ENCODE measurements around the gene BORCS5.

Gene BORCS5

DNA sequence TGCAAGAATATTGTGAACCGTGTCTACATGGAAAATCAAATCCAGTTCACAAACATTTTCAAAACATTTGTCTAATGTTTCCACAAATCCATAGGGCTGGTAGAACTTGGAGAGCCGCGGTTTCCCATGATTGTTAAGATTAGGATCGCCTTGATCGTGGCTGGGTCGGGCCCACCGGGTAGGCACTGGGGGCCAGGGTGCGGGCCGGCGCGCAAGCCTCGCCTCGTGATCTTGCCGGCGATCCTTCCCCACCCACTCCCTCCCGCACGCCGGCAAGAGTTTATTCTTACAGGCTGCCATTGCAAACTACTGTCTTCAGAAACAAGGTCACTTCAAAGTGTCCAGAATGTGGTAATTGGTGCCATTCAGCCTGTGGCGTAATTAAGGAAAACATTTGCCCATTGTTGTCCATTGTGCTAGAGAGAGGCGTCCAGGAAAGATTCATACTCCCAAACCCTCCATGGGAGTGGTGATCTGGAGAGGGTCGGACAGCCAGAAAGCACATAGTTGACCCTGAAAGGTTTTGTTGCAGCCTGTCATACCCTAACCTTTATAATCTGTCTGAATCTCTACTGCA is 95.5 kb downstream of the BORCS5 start:
- H3K27ac ChIP-seq (ENCODE audit: low read length), result no peak overlapping the region
- no peaks in the 10 kb centered on the region for H3K27me3 ChIP-seq (replicated peaks; ENCODE audit: insufficient read depth, low read length)
- no peaks in the 10 kb centered on the region for H3K9me3 ChIP-seq (replicated peaks; ENCODE audit: insufficient read depth, low read length)
- H3K4me2 ChIP-seq (ENCODE audit: low read depth, low read length), result no peak overlapping the region
- H3K4me1 ChIP-seq (ENCODE audit: low read length), result peaks cover 11% of the 10 kb centered on the region; the same call in 1 of the 2 replicates
- H4K20me1 ChIP-seq (ENCODE audit: insufficient read depth, low read length), result no peaks in the 10 kb centered on the region
- H3K36me3 ChIP-seq (replicated peaks; ENCODE audit: insufficient read depth, low read length), result no peaks in the 10 kb centered on the region
- H3K79me2 ChIP-seq (ENCODE audit: low read length), result no peaks in the 10 kb centered on the region
- no peak overlapping the region for H2AFZ ChIP-seq (ENCODE audit: low read length)
- no peak for DNase-seq
- no peaks in the 10 kb centered on the region for H3F3A ChIP-seq (ENCODE audit: insufficient read depth, low read length)
- H3K4me3 ChIP-seq (ENCODE audit: low read length), result no peak overlapping the region
- no peaks in the 10 kb centered on the region for H3K9me2 ChIP-seq (replicated peaks; ENCODE audit: insufficient read depth, low read length)
- TF ChIP-seq EZH2 (optimal IDR thresholded peaks at IDR 0.05; ENCODE audit: low read depth, low read length) (no peak), EZH2phosphoT487 (IDR thresholded peaks at IDR 0.05; ENCODE audit: low read length) (no peak)
- TF ChIP-seq, protein P1, sequence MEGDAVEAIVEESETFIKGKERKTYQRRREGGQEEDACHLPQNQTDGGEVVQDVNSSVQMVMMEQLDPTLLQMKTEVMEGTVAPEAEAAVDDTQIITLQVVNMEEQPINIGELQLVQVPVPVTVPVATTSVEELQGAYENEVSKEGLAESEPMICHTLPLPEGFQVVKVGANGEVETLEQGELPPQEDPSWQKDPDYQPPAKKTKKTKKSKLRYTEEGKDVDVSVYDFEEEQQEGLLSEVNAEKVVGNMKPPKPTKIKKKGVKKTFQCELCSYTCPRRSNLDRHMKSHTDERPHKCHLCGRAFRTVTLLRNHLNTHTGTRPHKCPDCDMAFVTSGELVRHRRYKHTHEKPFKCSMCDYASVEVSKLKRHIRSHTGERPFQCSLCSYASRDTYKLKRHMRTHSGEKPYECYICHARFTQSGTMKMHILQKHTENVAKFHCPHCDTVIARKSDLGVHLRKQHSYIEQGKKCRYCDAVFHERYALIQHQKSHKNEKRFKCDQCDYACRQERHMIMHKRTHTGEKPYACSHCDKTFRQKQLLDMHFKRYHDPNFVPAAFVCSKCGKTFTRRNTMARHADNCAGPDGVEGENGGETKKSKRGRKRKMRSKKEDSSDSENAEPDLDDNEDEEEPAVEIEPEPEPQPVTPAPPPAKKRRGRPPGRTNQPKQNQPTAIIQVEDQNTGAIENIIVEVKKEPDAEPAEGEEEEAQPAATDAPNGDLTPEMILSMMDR (IDR thresholded peaks at IDR 0.05; ENCODE audit: low read length), result no peak
- no peak overlapping the region for H3K9ac ChIP-seq (ENCODE audit: low read length)

DNA sequence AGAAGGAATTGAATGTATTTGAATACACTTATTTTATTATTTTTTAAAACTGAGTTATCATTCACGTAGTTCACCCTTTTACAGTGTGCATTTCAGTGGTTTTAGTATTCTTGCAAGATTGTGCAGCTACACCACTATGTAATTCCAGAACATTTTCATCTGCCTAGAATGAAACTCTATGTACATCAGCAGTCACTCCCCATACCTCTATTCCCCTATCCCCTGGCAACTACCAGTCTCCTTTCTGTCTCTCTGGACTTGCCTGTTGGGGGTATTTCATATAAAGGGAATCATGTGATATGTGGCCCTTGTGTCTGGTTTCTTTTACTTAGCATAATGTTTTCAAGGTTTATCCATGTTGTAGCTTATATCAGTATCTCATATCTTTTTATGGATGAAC is 96.8 kb downstream of the BORCS5 start:
- TF ChIP-seq EZH2phosphoT487 (IDR thresholded peaks at IDR 0.05; ENCODE audit: low read length), result no peak
- TF ChIP-seq, protein P1 (IDR thresholded peaks at IDR 0.05; ENCODE audit: low read length), result no peak
- no peak for TF ChIP-seq EZH2 (optimal IDR thresholded peaks at IDR 0.05; ENCODE audit: low read depth, low read length)
- Histone ChIP-seq H3K79me2 (ENCODE audit: low read length) (no peaks in the 10 kb centered on the region), H3K36me3 (replicated peaks; ENCODE audit: insufficient read depth, low read length) (no peaks in the 10 kb centered on the region), H3K27me3 (replicated peaks; ENCODE audit: insufficient read depth, low read length) (no peaks in the 10 kb centered on the region), H3K9me2 (replicated peaks; ENCODE audit: insufficient read depth, low read length) (no peaks in the 10 kb centered on the region), H3K27ac (ENCODE audit: low read length) (no peak overlapping the region), H3F3A (ENCODE audit: insufficient read depth, low read length) (no peaks in the 10 kb centered on the region), H3K4me2 (ENCODE audit: low read depth, low read length) (no peak overlapping the region), H3K4me3 (ENCODE audit: low read length) (no peak overlapping the region), H4K20me1 (ENCODE audit: insufficient read depth, low read length) (no peaks in the 10 kb centered on the region), H3K9ac (ENCODE audit: low read length) (no peak overlapping the region), H2AFZ (ENCODE audit: low read length) (no peak overlapping the region), H3K9me3 (replicated peaks; ENCODE audit: insufficient read depth, low read length) (no peaks in the 10 kb centered on the region), H3K4me1 (ENCODE audit: low read length) (peaks cover 11% of the 10 kb centered on the region; the same call in 1 of the 2 replicates)
- no peak for DNase-seq

DNA sequence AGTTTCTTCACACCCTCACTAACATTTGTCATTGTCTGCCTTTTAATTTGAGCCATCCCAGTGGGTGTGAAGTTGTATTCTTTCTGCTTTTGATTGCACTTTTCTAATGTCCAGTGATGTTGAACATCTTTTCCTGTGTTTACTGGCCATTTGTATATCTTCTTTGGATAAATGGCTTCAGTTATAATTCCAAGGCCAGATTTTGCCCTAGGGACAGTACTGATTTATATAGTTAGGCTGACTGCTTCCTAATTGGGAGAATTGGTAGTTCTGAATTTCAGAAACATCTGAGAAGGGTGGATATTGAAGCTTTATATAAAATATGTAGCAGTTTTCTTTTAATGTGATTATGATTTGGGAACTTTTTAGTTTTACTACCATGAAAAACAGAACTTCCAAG is 97.4 kb downstream of the BORCS5 start:
- DNase-seq, result no peak
- Histone ChIP-seq H3K9me2 (replicated peaks; ENCODE audit: insufficient read depth, low read length) (no peaks in the 10 kb centered on the region), H3K27me3 (replicated peaks; ENCODE audit: insufficient read depth, low read length) (no peaks in the 10 kb centered on the region), H3K9ac (ENCODE audit: low read length) (no peak overlapping the region), H3K27ac (ENCODE audit: low read length) (no peak overlapping the region), H3K4me1 (ENCODE audit: low read length) (peaks cover 11% of the 10 kb centered on the region; the same call in 1 of the 2 replicates), H4K20me1 (ENCODE audit: insufficient read depth, low read length) (no peaks in the 10 kb centered on the region), H3K4me2 (ENCODE audit: low read depth, low read length) (no peak overlapping the region), H3K36me3 (replicated peaks; ENCODE audit: insufficient read depth, low read length) (no peaks in the 10 kb centered on the region), H3F3A (ENCODE audit: insufficient read depth, low read length) (no peaks in the 10 kb centered on the region), H3K79me2 (ENCODE audit: low read length) (no peaks in the 10 kb centered on the region), H3K4me3 (ENCODE audit: low read length) (no peak overlapping the region), H2AFZ (ENCODE audit: low read length) (no peak overlapping the region), H3K9me3 (replicated peaks; ENCODE audit: insufficient read depth, low read length) (no peaks in the 10 kb centered on the region)
- TF ChIP-seq, protein P1 (IDR thresholded peaks at IDR 0.05; ENCODE audit: low read length), result no peak
- TF ChIP-seq EZH2phosphoT487 (IDR thresholded peaks at IDR 0.05; ENCODE audit: low read length) (no peak), EZH2 (optimal IDR thresholded peaks at IDR 0.05; ENCODE audit: low read depth, low read length) (no peak)
